HG02973 (cell line): ENCODE data around the gene SCN1A.
"Not testable (repeated sequence)": the region's sequence is repeated elsewhere in the genome, so short reads cannot be mapped to it uniquely, and the experiment has no call there.

Experiments
- ATAC-seq: cut with Tn5 transposase; IDR thresholded peaks from one replicate; pipeline ENCODE4 v1.9.1; 2021; ENCODE audit warnings: moderate library complexity; ENCODE audit not compliant: unreplicated experiment

The SCN1A gene

GRCh38 chr2:165989851-165990250 is 138.0 kb downstream of the SCN1A start:
- ATAC-seq, result no peak

GRCh38 chr2:165985120-165985519 is 142.7 kb downstream of the SCN1A start:
- ATAC-seq, result no peak

GRCh38 chr2:165972161-165972560 is 155.7 kb downstream of the SCN1A start:
- not testable (repeated sequence) for ATAC-seq

- no peak for ATAC-seq
Measured at GRCh38 chr2:165970663-165971062, 157.2 kb downstream of the SCN1A start.

- no peak for ATAC-seq
Measured at GRCh38 chr2:165969227-165969626, 158.6 kb downstream of the SCN1A start.

GRCh38 chr2:165967746-165968145 is 160.1 kb downstream of the SCN1A start:
- ATAC-seq, result no peak

- ATAC-seq, result no peak
Measured at GRCh38 chr2:165961818-165962217, 166.0 kb downstream of the SCN1A start.

GRCh38 chr2:165959371-165959770 is 168.4 kb downstream of the SCN1A start:
- ATAC-seq, result no peak

GRCh38 chr2:165958313-165958960 is 169.4 kb downstream of the SCN1A start:
- no peak for ATAC-seq

- ATAC-seq, result no peak
Measured at GRCh38 chr2:165957030-165957675, 170.7 kb downstream of the SCN1A start.

GRCh38 chr2:165953655-165954606 is 173.9 kb downstream of the SCN1A start, which contains the start of gene TTC21B:
Gene TTC21B, minus strand, starts transcription at chr2:165953776. Its CDS starts 71 bp downstream, at chr2:165953705.
- ATAC-seq, result peak; percentile 95

- ATAC-seq, result peak; percentile 36
Measured at GRCh38 chr2:165953306-165953654, 174.5 kb downstream of the SCN1A start.

GRCh38 chr2:165952741-165953211 is 175.0 kb downstream of the SCN1A start:
- peak; percentile 11 for ATAC-seq

GRCh38 chr2:165952085-165952484 is 175.7 kb downstream of the SCN1A start:
- no peak for ATAC-seq

GRCh38 chr2:165950438-165950837 is 177.4 kb downstream of the SCN1A start:
- ATAC-seq, result no peak

GRCh38 chr2:165941827-165942226 is 186.0 kb downstream of the SCN1A start:
- no peak for ATAC-seq

GRCh38 chr2:165938237-165938636 is 189.6 kb downstream of the SCN1A start:
- ATAC-seq, result no peak
